H1 (cell line): ENCODE results near the gene CNBD2. TPM values are rescaled to one million over a fixed set of nuclear protein-coding genes. Genes with fewer than 3 reads are reported as not detected.

Source experiments
- RFX5 ChIP-seq: IDR thresholded peaks from 2 replicates; pipeline ENCODE4 v1.6.1; 2011; ENCODE audit warnings: low read depth, low read length, improper control_type of control experiment, borderline replicate concordance
- YY1 ChIP-seq: IDR thresholded peaks from 2 replicates; pipeline ENCODE4 v1.6.1; 2011; ENCODE audit warnings: low read depth, mild to moderate bottlenecking, low read length
- ZNF274 ChIP-seq: IDR thresholded peaks from 2 replicates; pipeline ENCODE4 v1.7.0; 2012; ENCODE audit warnings: low read length, borderline replicate concordance; ENCODE audit errors: extremely low read depth
- polyA plus RNA-seq, 7 experiments: library from polyadenylated mRNA; depleted of rRNA in 3 of 7; stranded (reverse) in 5 of 7; unstranded in 2 of 7; fragments of >200 nt in 5 of 7; fragments of 200-250 nt in 2 of 7; gene quantifications; 1 replicate in 5 of 7; 2 replicates in 1 of 7; 4 replicates in 1 of 7; pipeline versions ENCODE4 v1.2.1 to v1.2.3, GENCODE V29; 2011 to 2013; ENCODE audit warnings: missing spikeins in 2 of 7, mixed read lengths in 2 of 7
- total RNA-seq: library from RNA; stranded (reverse); fragmentation: NEBNext Ultra II Directional; extraction: Animal tissue kit (Norgen Biotek cat#: 25700); gene quantifications from 2 replicates; pipeline ENCODE4 v1.2.1, GENCODE V29; 2021

CNBD2 gene
- total and polyA plus RNA-seq, 2 of the 8 experiments (the other 6 are each of a cell fraction or from before 2014, with no cell fraction given), result 2.6 to 4.5 TPM

DNA sequence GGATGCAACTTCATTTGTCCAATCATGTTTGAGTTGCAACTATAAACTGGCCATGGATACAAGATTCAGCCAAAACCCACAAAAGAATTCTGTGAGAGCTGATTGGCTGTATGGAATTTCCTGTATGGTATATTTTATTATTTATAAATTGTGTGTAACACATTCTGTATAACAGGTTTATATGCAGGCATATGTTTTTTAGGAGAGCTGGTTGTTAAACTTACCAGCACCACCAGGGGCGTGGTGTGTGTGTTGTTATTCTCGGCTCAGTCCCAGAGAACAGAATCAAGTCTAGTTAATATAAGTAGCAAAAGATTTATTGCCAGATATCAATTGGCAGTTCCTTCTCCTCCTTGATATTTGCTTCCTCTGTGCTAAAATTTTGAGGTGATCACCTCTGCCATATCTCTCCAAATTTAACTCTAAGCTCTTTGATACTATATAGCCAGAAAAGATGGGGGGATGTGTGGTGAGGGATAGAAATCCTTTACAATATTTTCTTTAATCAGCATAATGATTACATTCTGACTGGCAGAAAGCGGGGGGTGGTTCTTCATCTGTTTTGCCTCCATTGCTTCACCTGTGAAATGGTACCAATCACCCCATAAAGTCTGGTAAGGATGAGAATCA lies 22.9 kb downstream of the CNBD2 start (continued):
- TF ChIP-seq RFX5 (no peak), YY1 (no peak), ZNF274 (no peak)
